Superior temporal gyrus (tissue), 1 donor: ENCODE results near the gene RHOV.
A peak's percentile ranks its signal among the peaks of the same experiment; 100 is the strongest.

ENCODE experiments used
- DNase-seq: peaks from one replicate; pipeline ENCODE4 v3.0.0-alpha.2; 2016; ENCODE audit errors: extremely low spot score

RHOV gene

GRCh38 chr15:40904552-40905201, 30.6 kb upstream of the RHOV start:
- DNase-seq: no peak

DNA sequence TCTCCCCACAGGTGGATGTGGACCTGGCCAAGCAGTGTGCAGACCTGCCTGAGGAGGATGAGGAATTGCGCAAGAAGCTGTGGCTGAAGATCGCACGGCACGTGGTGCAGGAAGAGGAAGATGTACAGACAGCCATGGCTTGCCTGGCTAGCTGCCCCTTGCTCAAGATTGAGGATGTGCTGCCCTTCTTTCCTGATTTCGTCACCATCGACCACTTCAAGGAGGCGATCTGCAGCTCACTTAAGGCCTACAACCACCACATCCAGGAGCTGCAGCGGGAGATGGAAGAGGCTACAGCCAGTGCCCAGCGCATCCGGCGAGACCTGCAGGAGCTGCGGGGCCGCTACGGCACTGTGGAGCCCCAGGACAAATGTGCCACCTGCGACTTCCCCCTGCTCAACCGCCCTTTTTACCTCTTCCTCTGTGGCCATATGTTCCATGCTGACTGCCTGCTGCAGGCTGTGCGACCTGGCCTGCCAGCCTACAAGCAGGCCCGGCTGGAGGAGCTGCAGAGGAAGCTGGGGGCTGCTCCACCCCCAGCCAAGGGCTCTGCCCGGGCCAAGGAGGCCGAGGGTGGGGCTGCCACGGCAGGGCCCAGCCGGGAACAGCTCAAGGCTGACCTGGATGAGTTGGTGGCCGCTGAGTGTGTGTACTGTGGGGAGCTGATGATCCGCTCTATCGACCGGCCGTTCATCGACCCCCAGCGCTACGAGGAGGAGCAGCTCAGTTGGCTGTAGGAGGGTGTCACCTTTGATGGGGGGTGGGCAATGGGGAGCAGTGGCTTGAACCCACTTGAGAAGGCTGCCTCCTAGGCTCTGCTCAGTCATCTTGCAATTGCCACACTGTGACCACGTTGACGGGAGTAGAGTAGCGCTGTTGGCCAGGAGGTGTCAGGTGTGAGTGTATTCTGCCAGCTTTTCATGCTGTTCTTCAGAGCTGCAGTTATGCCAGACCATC, 28.8 kb upstream of the RHOV start:
- DNase-seq: peak; percentile 27

GRCh38 chr15:40901053-40901443, 27.0 kb upstream of the RHOV start:
- no peak for DNase-seq

DNA sequence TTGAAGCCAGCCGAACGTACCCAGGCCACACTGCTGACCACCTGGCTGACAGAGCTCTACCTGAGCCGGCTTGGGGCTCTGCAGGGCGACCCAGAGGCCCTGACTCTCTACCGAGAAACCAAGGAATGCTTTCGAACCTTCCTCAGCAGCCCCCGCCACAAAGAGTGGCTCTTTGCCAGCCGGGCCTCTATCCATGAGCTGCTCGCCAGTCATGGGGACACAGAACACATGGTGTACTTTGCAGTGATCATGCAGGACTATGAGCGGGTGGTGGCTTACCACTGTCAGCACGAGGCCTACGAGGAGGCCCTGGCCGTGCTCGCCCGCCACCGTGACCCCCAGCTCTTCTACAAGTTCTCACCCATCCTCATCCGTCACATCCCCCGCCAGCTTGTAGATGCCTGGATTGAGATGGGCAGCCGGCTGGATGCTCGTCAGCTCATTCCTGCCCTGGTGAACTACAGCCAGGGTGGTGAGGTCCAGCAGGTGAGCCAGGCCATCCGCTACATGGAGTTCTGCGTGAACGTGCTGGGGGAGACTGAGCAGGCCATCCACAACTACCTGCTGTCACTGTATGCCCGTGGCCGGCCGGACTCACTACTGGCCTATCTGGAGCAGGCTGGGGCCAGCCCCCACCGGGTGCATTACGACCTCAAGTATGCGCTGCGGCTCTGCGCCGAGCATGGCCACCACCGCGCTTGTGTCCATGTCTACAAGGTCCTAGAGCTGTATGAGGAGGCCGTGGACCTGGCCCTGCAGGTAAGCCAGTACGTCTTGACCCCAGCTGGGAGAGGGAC, 26.4 kb upstream of the RHOV start:
- DNase-seq: no peak

DNA sequence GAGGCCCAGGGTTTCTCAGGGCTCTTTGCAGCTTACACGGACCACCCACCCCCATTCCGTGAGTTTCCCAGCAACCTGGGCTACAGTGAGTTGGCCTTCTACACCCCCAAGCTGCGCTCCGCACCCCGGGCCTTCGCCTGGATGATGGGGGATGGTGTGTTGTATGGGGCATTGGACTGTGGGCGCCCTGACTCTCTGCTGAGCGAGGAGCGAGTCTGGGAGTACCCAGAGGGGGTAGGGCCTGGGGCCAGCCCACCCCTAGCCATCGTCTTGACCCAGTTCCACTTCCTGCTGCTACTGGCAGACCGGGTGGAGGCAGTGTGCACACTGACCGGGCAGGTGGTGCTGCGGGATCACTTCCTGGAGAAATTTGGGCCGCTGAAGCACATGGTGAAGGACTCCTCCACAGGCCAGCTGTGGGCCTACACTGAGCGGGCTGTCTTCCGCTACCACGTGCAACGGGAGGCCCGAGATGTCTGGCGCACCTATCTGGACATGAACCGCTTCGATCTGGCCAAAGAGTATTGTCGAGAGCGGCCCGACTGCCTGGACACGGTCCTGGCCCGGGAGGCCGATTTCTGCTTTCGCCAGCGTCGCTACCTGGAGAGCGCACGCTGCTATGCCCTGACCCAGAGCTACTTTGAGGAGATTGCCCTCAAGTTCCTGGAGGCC, 25.6 kb upstream of the RHOV start:
- DNase-seq: no peak

DNA sequence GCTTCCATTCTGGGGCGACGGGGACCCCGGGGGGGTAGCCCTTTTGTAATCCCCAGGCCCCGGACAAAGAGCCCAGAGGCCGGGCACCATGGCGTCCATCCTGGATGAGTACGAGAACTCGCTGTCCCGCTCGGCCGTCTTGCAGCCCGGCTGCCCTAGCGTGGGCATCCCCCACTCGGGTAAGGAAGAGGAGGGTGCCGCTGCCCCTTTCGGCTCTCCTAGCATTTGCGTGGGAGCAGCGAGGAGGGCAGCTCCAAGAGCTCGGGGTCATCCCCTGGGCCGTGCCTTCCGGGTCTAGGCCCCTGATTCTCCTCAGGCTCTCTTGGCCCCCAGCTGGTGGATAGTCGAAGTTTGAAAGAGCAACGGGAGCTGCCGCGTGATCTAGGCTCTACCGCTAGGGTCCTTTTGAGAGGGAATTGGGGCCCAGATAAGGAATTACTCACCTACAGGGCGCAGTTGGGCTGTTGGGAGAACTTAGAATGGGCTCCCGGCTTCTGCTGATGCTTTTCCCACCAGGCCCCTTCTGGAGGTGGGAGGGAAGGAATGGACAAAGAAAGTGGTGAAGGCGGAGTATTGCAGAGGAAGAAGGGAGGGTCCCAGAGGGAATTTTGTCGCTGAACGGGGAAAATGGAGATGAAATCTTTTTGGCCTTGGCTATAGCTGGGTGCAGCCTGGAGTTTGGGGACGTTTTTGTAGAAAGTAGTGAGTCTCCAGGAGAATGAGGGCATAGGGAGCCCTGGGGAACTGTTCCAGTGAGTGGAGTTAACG, 20.8 kb upstream of the RHOV start:
- peak; percentile 17 for DNase-seq

DNA sequence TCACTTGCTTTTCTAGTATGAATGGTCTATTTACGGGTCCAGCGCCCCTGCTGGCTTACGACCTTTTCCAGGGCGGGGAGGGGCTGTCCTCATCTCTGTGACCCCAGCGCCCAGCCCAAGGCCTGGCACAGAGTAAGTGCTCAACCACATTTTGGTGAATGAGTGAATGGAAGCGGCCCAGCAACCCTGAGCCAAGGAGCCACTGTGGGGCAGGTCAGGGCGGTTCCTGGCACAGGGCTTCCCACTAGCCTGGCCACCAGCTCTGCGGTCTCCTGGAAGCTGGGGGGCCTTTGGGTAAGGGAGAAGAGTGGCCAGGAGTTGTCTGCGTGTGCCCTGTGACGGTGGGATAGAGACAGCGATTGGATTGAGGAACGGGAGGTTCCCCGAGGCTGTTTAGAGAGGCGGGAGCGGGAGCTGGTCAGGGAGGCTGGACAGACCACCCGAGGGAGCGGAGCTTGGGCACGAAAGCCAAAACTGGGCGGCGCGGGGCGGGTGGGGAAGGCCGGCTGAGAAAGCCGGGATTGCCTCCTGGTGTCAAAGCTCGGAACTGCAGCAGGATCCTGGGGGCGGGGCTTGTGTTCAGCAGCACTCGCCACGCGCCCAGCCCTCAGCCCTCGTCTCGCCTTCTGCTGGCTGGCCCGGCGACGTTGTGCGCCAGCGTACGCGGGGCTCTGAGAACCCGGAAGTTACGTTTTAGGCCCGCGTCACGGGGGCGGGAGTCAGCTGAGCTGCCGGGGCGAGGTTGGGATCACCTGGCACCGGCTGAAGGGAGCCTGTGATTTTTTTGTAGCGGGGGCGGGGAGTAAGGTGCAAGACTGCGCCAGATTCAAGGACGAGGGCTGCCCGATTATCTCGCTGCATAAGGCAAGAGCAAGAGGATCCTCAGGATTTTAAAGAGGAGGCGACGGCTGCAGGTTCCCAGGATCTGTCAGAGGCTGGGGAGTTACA, 20.0 kb upstream of the RHOV start, which contains the start of gene VPS18:
TSS of gene VPS18 (plus strand) at position 718 of the 948 bp plus-strand sequence. CDS start 319 bp downstream, outside the sequence.
- DNase-seq: peak; percentile 98

DNA sequence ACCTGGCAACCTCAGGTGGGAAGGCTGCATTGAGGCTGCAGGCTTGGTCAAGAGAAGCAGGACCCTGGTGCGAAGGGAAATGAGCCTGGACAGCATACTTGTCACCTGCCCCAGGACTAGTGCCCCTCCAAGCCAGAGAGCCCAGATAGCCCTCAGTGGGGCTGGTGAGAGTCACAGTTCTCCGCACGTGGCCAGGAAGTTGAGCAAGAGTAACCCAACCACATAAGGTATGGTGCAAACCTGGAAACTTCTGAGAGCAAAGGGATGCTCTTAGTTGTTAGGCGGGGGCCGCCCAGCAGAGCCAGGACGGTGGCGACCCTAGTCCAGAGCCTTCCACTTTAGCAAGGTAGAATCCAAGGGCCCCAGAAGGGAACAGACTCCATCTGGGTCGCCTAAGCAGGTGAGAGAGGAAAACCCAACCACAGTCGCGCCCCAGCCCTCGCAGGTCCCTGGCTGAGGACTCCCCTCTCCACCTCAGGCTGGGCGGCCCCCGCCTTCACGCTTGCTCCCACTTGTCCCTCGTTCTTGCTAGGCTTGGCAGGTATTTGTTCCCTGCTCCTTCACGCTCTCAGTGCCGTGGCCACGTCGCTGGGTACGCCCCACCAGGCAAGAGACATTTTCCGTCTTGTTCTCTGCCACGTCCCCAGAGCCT, 19.1 kb upstream of the RHOV start:
- DNase-seq: no peak

GRCh38 chr15:40892447-40893012, 18.5 kb upstream of the RHOV start:
- DNase-seq: no peak

- peak; percentile 78 for DNase-seq
These were observed 17.9 kb upstream of the RHOV start for GRCh38 chr15:40891810-40892446.

- no peak for DNase-seq
These were observed 17.1 kb upstream of the RHOV start for GRCh38 chr15:40891138-40891537.

DNA sequence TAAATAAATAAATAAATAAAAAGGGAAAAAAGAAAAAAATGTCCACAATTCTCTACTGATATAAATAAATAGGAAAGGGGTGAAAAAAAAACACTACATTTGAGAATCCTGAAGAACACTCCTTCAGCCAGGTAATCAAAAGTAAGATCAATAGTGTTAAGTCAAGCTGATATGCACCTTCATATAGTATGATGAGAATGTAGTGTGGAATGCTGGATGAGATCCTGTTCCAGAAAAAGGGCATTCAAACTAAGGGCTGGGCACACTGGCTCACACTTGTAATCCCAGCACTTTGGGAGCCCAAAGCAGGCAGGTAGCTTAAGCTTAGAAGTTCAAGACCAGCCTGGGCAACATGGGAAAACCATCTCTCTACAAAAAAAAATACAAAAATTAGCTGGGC, 15.1 kb upstream of the RHOV start:
- no peak for DNase-seq

DNA sequence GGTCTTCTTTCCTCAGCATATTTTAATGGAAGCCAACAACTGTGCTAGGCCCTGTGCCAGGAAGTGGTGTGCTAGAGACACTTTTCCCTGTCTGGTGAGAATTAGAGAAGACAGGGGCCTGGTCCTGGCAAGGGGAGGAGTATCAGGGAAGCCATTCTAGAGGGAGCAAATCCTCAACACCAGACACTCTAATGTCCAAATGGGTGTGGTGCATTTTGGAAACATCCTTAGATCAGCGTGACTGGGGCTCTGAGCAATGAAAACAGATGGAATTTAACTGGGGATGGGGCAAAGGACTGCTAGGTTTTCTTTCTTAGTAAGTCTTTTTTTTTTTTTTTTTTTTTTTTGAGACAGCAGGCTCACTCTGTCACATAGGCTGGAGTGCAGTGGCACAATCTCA, 12.6 kb upstream of the RHOV start:
- DNase-seq: no peak

DNA sequence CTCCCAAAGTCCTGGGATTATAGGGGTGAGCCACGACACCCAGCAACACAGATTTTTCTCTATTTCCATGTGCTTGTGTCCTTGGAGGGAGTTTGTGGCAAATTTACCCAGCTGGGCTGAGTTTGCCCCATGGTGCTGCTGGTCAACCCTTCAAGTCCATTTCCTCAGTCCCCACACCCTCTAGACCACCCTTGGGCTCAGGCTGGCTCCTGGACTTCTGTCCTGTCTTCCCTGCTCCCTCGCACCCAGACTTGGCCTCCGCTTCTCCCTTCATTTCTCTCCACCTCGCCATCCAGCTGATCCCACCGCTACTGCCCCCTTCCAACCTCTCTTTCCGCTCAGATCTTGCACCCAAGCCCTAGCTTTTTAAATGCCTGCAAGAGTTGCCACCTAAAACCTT, 7.3 kb upstream of the RHOV start:
- DNase-seq: no peak

DNA sequence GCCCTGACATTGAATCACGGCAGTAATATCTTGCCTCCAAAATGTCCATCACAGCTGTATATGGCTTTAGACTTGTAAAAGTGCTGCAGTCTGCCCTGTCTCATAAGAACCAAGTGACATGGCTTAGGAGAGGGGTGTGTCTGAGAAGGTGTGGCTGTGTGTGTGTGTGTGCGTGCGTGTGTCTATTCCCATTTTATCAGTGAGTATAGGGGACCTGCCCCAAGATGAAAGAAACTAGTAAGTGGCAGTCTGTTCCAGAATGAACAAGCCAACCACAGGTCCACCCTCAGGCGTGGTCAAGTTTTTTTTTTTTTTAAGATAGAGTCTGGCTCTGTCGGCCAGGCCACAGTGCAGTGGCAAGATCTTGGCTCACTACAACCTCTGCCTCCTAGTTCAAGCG, 5.6 kb upstream of the RHOV start:
- DNase-seq: no peak

GRCh38 chr15:40878785-40879184, 4.8 kb upstream of the RHOV start:
- no peak for DNase-seq

GRCh38 chr15:40877694-40878093, 3.7 kb upstream of the RHOV start:
- no peak for DNase-seq

DNA sequence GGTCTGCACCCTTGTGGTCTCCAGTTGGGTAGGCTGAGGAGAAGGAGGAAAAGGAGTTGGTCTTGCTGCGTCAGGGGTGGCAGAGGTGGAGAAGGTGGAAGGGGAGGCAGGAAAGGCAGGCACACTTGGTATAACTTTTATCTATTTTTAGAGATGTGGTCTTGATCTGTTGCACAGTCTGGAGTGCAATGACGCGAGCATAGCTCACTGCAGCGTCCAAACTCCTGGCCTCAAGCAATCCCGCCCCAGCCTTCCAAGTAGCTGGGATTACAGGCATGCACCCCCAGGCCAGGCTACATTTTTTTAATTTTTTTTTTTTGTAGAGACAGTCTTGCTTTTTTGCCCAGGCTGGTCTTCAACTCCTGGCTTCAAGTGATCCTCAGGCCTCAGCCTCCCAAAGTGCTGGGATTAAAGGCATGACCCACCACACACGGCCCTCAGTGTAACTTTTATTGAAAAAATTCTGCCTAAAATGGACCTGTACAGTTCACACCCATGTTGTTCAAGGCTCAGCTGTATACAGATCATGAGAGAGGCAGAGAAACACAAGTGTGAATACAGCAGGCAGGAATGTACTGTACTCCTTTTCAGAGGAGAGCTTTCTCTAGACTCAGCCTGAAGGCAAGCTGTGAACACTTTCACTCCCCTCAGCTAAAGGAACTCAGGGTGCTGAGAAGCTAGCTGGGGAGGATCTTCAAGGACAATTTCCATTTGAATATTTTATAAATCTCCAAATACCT, 2.1 kb upstream of the RHOV start:
- no peak for DNase-seq
